HG02885 (cell line): ENCODE data around the gene SCMH1.

Experiments used
- ATAC-seq: cut with Tn5 transposase; IDR thresholded peaks from one replicate; pipeline ENCODE4 v1.9.1; 2021; ENCODE audit warnings: mild to moderate bottlenecking; ENCODE audit not compliant: unreplicated experiment, poor library complexity

The SCMH1 gene

DNA sequence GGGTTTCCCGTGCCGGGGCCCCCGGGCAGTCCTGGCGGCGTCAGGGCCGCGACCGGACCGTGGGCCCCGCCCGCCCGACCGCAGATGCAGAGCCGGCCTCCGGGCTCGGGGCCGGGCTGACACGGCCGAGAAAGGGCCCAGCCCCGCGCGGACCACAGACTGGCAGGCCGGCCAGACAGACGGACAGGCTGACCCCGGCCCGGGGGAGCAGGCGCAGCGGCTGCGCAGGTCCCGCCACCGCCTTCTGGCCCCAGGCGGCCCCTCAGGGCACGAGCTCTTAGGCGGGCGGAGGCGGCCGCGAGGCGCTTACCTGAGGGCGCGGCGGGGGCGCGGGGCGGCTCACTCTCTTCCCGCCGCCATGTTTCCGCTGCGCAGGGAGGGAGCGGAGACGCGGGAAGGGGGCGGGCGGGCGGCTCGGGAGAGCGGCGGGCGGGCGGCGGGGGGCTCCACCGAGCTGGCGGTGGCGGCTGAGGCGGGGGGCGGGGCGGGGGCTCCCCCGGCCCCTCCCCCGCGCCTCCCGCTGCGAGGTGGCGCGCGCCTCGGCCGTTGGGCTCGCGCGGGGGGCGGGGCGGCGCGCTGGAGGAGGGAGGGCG lies at the start of gene SCMH1:
Gene SCMH1 (minus strand): TSS at position 558 of the 593 bp plus-strand sequence. CDS start 56,173 bp downstream, outside the sequence.
- ATAC-seq = peak; percentile 51

DNA sequence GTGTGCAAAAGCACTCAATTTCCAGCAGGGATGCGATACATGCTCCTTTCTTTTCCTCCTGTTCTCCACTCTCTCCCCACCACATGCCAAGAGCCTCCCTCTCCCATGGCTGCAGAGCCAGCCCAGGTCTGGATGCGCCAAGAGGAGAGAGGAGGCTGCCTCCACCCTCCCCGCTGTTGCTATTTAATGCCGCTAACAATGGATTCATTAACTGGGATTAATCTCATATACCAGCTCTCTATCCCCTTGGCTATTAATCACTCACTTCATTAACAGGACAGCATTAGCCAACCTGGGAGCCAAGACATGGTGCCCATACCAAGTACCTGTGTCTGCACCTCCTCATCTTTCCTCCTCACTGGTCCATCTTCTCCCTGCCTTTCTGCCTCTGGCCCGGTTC lies 49.1 kb upstream of the SCMH1 start:
- no peak for ATAC-seq

DNA sequence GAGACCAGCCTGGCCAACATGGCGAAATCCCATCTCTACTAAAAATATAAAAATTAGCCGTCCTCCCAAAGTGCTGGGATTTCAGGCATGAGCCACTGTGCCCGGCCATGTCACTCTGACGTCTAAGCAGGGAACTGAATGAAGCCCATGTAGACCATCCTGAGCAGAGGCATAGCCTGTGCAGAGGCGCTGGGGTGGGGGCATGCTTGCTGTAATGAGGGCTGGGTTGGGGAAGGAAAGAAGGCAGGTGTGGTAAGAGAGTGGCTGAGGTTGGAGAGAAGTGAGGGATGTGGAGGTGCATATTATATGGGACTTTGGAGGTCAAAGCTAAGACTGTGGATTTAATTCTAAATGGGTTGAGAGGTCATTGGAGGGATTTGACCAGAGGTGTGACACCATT lies 47.1 kb upstream of the SCMH1 start:
- ATAC-seq = no peak

DNA sequence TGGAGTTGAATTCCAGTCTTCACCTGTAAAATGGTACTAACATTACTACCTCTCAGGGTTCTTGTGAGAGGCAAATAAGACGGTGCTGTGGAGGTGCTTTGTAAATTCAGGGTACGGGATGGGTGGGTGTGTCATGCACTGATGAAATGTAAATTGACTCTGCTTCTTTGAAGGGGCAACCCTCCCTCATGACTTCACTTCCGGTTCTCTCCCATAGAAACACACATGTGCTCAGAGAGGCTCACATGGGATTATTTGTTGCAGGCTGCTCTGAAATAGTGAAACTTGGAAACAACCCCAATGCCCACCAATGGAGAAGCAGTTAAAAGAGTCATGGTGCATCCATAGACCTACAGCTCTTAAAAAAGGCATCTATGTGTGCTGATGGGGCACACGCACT lies 44.9 kb upstream of the SCMH1 start:
- no peak for ATAC-seq

DNA sequence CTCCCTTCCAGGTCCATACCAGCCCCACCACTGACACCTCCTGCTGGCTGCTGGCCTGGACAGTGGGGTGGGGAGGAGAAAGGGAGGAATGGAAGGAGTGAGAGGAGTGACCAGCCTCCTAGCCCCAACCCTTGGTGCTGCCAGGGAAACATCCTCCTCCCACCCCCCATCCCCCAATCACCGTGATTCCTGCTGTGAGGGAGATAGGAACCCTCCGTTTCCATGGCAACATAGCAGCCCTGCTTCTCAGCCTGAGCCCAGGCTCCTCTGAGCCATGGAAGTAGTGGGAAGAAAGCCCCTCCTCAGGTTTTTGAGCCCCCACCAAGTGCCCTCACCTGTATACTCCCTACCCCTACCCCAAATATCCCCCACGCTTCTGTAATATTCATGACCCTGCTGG lies 44.4 kb upstream of the SCMH1 start:
- no peak for ATAC-seq

DNA sequence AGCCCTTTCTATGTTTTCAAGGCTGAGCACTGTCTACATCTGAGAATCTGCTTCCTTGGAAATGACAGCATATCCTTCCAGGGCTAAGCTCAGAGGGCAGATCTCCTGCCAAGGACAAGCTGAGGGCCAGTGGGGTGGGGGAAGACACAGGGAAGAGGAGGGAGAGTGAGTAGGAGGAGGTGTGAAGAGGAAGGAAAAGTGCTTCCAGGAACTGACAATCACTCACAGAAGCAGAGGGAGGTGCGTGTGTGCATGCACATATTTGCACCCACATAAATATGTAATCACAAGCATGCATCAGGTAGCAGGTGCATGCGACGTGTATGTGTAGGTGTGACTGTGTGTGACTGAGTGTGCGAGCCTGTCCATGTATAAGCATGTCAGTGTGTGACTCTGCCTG lies 43.7 kb upstream of the SCMH1 start:
- no peak for ATAC-seq

DNA sequence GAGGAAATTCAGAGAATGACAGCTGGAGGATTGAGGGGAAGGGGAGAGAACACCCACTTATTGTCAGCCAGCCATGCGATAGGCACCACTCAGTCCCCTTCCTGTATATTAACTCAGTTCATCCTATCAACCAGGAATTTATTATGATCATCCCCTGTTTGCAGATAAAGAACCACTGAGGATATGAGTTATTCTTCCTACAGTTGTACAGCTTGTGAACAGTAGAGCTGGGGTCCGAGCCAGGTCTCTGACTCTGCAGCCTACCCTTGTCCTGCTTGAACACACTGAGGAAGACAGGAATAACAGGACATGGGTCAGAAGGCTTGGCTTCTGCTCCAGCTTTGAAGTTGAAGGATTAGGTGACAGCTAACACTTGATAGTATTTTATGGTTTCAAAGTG lies 42.0 kb upstream of the SCMH1 start:
- ATAC-seq = no peak

DNA sequence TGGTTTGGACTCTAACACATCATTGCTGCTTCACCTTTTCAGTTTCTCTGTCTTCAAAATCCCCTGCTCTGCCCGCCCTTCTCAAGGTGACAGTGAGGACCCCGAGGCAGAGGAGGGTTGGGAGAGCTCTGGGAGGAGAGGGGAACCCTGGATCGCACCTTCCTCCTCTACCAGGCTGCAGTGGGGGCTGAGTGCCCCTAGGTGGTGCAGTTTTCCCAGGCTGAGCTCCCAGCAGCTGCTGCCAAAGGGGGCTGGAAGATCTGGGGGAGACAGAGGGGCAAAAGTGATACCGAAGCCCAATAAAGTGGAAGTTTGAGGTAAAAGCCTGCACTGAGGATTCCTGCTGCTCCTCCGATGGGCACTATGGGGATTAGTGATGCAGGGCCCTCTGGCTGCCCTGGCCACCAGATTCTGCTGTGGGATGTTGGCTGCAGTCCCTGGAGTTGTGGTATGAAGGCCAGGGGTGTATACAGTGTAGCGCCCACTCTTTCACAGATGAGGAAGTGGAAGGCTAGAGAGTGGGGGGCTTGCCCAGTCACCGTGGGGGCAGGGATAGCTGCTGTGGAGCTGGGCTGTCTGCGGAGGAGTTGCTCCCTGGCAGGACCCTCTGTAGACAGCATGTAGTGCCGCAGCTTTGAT lies 40.7 kb upstream of the SCMH1 start:
- ATAC-seq = no peak

DNA sequence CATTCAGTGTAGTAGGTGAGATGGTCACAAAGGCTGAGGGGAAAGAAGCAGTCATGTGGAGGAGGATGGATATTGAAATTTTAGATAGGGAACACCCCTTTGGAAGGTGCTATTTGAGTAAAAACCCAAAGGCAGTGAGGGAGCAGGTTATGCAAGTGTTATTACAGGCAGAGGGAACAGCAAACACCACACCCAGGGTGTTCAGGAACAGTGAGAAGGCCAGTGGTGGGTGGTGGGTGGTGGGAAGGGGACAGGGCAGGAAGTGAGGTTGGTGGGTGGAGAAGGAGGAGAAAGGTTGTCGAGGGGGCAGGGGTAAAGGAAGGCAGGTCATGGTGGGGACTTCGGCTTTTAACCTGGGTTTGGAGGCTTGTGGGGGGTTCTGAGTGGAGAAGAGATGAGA lies 39.2 kb upstream of the SCMH1 start:
- ATAC-seq = no peak

DNA sequence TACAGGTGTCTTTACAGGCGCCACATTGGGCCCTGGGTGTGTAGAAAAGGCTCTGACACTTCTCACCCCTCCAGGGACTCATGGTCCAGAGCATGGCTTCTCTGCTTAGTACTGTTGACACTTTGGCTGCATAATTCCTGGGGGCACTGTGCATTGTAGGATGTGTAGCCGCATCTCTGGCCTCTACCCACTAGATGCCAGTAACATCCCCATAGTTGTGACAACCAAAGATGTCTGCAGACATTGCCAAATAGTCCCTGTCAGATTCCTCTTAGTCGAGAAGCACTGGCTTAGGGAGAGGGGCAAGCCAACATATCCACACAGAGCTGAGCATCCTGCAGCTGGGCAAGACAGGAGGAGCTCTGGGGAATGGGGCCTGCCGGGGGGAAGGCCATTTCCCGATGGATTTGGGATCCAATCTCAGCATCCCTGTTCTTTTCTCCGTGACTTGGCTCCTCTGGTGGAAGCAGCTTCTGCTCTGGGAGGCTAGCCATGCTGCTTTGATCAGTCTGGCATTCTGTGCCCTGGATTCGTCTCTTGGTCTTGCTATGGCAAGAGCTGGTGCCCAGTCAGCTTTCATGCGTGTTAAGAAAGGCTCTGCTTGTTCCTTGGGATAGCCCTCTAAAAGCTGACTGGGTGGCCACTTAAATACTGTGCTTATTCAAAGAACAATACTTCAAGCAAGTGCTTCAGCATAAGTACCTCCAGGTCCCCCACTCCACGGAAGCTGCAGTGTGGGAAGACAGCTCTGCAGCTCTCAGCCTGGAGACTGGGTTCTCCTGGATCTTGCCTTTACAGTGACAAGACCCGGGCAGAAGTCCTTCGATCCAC lies 38.3 kb upstream of the SCMH1 start:
- ATAC-seq = no peak

DNA sequence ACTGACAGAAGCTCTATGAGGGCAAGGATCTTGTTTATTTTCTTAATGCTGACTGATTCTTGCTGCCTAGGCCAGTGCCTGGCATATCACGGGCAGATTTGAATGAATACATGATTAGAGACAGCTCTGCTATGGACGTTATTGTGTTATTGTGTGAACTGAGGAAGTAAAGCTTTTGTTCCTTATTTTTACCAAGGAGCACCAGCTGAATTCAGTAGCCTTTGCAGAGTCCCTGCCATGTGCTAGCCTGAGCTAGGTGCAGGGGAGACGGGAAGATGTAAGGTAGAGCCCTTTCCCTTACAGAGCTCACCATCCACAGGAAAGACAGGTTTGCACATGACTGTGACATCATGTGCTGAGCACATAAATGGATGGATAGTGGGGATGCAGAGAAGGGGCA lies 36.0 kb upstream of the SCMH1 start:
- ATAC-seq = no peak

DNA sequence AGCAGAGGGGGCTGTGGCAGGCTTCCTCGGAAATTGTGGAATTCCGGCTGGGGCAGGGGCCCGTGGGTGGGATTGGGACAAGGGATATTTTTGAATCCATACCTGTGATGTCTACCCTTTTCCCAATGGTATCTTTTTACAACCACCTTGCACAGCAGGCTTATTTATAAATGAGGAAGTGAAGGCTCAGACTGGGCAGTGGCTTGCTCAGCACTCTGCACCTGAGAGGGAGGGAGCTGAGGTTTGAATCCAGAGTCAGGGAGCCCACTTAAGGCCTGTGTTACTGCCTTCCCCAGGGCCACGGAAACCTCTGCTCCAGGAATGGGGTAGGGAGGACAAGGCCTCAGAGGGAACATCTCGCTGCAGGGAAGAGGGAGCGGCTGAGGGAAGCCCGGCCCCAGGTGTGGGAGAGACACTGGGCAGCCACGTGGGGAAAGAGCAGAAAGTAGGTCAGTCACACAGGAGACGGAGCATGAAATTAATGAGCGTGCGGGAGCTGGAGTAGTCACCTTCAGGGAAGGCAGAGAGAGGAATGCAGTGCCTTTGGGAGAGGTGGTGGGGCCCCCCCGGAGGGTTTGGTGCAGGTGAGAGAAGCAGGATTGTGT lies 35.4 kb upstream of the SCMH1 start:
- ATAC-seq = no peak

DNA sequence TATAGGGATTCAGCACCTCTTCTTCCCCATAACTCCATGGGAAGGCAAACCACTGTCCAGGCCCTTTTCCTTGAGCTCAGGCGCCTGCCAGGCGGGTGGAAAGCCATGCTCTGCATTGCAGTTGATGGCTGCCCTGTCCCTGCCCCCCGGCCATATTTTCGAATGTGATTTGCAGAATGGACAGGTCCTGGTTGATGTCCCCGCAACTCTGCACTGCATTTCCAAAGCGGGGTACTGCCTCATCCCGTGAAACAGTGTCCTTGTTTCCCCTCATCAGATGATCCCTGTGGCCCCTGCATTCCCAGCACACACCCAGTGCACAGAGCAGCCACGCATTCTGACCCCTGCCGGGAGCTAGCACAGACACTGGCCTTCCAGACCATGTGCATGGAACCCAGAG lies 33.7 kb upstream of the SCMH1 start:
- ATAC-seq = no peak

DNA sequence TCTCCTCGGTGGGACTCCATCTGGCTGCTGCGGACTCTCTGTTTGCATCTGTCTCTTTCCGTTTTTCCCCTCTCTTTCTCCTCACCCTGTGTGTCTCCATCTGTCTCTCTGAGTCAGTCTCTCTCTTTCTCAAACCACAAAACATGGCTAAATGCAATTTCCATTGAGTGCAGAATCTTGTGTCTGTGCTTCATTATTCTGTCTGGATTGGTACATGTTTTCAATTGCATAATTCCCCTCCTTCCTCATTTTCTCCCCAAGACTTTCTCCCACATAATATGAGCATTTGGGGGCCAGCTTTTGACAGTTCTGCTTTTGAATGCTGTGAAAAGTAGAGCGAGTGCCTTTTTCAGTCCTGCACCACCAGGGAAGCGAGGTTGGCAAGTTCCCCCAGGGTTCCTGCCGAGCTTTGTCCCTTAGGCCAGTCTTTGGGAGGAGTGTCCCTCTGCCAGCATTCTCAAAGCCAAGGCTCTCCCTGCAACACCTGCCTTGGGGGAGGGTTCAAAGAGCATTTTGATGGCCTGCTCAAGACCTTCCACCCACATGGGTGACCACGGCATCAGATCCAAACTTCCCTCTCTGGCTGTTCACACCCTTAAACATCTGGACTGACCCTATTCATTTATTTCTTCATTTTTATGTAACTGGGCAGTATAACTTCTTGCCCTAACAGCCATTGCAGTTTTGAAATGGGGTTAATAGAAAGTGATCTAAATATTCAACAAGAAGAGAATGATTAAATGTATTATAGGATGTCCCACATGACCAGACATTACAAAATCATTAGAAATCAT lies 32.8 kb upstream of the SCMH1 start:
- ATAC-seq = no peak

DNA sequence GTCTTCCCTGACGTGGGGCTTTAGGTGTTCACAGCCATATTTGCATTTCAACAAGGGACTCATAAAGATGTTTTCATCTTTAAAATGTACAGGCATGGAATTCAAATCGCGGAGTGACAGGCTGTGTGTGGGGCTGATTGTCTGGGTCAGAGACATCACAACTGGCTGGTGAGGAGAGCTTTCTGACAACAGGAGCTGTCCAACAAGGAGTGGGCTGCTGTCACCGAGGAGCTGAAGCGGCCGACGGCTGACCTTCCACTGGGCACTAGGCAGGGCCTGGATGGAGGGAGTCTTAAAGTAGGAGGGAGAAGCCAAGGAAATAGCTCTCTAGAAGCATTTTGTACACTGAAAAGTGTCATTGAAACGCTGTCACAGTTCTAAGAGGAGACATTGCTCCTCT lies 30.5 kb upstream of the SCMH1 start:
- ATAC-seq = no peak

DNA sequence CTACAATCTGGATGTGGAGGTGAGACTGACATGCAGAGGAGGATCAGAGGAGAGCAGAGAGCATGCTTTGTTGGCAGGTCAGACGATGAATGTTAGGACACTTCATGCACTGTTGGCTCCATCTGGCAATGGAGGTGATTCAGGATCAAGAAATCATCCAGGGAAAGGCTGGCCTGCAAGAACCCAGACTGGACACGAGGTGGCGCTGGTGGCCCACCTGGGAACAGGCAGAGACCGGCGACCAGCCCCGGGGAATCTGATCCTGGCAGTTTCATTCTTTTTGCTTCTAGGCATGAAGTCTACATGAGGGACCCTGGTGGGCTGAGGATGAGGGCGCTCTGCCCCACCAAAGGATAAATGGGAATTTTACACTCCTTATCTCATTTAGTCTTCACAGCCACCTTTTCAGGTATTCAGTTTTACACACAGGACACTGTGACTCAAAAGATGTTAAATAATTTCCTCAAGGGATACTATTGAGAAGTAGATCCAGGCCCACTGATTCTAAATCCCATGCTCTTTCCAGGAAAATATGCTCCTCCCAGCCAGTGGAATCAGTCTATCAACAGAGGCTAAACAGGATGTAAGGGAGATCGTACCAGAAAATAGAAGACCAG lies 26.2 kb upstream of the SCMH1 start:
- no peak for ATAC-seq

DNA sequence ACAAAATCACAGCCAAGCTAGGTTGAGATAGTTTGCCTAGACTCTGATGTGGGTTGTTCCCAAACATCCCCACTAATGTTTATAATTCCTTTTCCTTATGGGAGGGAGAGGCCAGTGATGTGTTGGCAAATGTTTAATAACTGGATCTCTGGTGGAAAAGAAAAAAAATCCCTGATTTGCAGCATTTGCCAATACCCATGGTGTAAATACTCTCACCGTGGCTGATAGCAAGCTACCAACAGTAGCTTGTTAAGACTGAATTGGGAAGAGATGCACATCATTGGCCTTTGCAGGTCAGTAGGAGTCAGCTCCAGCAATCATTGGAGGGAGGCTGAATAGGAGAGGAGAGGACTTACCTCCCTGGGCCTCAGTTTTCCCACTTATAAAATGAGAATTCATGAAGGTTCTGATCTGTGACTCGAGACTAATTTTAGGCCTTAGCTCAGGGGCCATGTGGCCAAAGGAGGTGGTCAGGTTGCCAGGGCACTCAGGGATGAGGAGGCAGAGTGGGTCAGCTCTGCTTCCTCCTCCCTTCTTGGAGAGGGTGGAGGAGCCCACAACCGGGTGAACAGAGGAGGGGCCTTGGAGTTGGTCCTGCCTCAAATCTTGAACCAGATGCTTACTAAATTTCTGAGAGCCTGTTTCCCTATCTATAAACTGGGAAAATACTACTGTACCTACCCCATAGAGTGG lies 20.0 kb upstream of the SCMH1 start:
- ATAC-seq = no peak

DNA sequence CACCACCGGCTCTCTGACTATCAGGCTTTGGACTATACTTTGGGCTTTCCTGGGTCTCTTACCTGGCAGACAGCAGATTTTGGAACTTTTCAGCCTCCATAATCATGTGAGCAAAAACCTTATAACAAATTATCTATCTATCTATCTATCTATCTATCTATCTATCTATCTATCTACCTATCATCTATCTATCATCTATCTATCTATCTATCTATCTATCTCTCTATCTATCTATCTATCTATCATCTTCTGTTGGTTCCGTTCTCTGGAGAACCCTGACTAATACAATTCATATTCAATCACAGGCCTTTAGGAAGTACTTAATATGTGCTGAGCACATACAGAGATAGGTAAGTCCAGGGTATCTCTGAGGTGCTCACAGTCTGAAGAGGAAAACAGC lies 18.7 kb upstream of the SCMH1 start:
- ATAC-seq = no peak

DNA sequence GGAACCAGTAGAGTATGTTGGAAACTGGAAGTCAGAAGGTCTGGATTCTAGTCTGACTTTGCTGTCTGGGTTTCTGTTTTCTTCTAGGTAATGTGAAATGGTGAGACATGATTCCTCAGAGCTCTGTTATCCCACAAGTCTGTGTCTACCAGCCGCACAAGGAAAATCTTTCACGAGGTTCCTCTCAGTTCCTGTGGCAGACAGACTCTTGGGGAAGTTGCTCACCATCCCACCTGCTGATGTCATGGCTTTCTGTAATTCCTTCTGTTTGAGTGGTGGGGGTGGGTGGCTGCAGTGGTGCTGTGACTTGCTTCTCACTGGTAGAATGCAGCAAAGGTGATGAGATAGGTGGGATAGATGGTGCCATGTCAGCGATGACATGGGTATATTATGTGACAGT lies 17.1 kb upstream of the SCMH1 start:
- ATAC-seq = no peak
